ENCODE results near the gene ATXN7L1.

The ATXN7L1 gene

GRCh38 chr7:105862770-105863169 is 13.6 kb downstream of the ATXN7L1 start:
- DNase-seq (ENCODE audit: low read depth, low spot score), result no peak
- TF ChIP-seq, protein P1, sequence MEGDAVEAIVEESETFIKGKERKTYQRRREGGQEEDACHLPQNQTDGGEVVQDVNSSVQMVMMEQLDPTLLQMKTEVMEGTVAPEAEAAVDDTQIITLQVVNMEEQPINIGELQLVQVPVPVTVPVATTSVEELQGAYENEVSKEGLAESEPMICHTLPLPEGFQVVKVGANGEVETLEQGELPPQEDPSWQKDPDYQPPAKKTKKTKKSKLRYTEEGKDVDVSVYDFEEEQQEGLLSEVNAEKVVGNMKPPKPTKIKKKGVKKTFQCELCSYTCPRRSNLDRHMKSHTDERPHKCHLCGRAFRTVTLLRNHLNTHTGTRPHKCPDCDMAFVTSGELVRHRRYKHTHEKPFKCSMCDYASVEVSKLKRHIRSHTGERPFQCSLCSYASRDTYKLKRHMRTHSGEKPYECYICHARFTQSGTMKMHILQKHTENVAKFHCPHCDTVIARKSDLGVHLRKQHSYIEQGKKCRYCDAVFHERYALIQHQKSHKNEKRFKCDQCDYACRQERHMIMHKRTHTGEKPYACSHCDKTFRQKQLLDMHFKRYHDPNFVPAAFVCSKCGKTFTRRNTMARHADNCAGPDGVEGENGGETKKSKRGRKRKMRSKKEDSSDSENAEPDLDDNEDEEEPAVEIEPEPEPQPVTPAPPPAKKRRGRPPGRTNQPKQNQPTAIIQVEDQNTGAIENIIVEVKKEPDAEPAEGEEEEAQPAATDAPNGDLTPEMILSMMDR (IDR thresholded peaks at IDR 0.05; ENCODE audit: low read depth, low read length), result no peak
- no peak overlapping the region for H3K4me3 ChIP-seq (ENCODE audit: low read depth, low read length)
- in situ Hi-C loops (cut with HindIII; ENCODE audit: low sequenced_read_pairs), result no loop called here

- TF ChIP-seq, protein P1 (IDR thresholded peaks at IDR 0.05; ENCODE audit: low read depth, low read length), result no peak
- no peak for DNase-seq (ENCODE audit: low read depth, low spot score)
- in situ Hi-C loops (cut with HindIII; ENCODE audit: low sequenced_read_pairs), result no loop called here
- H3K4me3 ChIP-seq (ENCODE audit: low read depth, low read length), result no peak overlapping the region
Measured at GRCh38 chr7:105862276-105862675, 14.1 kb downstream of the ATXN7L1 start.

GRCh38 chr7:105861224-105861623 is 15.2 kb downstream of the ATXN7L1 start:
- DNase-seq (ENCODE audit: low read depth, low spot score), result no peak
- in situ Hi-C loops (cut with HindIII; ENCODE audit: low sequenced_read_pairs), result no loop called here
- H3K4me3 ChIP-seq (ENCODE audit: low read depth, low read length), result no peak overlapping the region
- TF ChIP-seq, protein P1 (IDR thresholded peaks at IDR 0.05; ENCODE audit: low read depth, low read length), result no peak

DNA sequence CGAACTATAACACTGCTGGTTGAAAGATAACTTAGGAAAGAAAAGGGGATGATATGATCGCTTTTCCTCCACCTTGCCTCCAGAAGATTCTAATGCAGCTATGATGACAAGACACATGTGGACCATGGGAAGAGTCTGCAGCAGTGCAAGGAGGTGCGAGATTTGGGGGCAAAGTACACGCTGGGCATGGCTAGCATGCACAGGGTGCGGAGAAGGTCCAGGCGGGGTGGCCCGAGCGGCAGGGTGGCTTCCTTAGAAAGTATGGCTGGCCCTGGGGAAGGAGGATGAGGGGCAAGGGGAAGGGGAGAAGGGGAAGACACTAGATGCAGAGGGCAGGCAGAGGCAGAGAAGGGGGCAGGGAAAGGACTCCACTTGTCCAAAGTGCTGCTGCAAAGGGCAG is 15.6 kb downstream of the ATXN7L1 start:
- no peak overlapping the region for H3K4me3 ChIP-seq (ENCODE audit: low read depth, low read length)
- DNase-seq (ENCODE audit: low read depth, low spot score), result no peak
- in situ Hi-C loops (cut with HindIII; ENCODE audit: low sequenced_read_pairs), result no loop called here
- TF ChIP-seq, protein P1 (IDR thresholded peaks at IDR 0.05; ENCODE audit: low read depth, low read length), result no peak

- H3K4me3 ChIP-seq (ENCODE audit: low read depth, low read length), result no peak overlapping the region
- TF ChIP-seq, protein P1 (IDR thresholded peaks at IDR 0.05; ENCODE audit: low read depth, low read length), result no peak
- in situ Hi-C loops (cut with HindIII; ENCODE audit: low sequenced_read_pairs), result no loop called here
- no peak for DNase-seq (ENCODE audit: low read depth, low spot score)
Measured at GRCh38 chr7:105857009-105857952, 19.1 kb downstream of the ATXN7L1 start.

DNA sequence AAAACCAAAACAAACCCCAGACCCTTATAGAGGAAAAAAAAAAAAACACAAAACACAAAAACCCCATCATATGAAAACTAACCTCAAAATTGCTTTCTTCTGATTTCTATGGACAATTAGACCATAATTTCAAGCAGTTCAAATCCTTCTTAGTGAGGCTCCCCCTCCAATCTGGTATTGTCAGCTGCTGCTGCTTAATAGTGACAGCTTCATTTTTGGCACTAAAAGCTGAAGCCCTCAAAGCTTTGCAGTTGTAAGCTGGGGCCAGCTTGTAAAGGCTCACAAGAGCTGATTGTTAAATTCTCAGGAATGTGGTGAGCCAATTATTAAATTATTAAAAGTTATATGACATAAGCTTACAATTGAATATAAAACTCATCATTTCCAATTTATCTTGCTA is 21.9 kb downstream of the ATXN7L1 start:
- no peak overlapping the region for H3K4me3 ChIP-seq (ENCODE audit: low read depth, low read length)
- TF ChIP-seq, protein P1 (IDR thresholded peaks at IDR 0.05; ENCODE audit: low read depth, low read length), result no peak
- in situ Hi-C loops (cut with HindIII; ENCODE audit: low sequenced_read_pairs), result no loop called here
- no peak for DNase-seq (ENCODE audit: low read depth, low spot score)

Measured in astrocyte of the spinal cord (primary cell).